GM19455 (cell line): ENCODE data around the gene VASN.

Source experiments
- ATAC-seq: cut with Tn5 transposase; IDR thresholded peaks from one replicate; pipeline ENCODE4 v1.9.1; 2021; ENCODE audit not compliant: unreplicated experiment

VASN gene

GRCh38 chr16:4351880-4352279 is 19.8 kb upstream of the VASN start:
- ATAC-seq = no peak

- ATAC-seq = no peak
These were observed 18.8 kb upstream of the VASN start for GRCh38 chr16:4352843-4353242.

GRCh38 chr16:4353675-4354074 is 18.0 kb upstream of the VASN start:
- ATAC-seq = no peak

DNA sequence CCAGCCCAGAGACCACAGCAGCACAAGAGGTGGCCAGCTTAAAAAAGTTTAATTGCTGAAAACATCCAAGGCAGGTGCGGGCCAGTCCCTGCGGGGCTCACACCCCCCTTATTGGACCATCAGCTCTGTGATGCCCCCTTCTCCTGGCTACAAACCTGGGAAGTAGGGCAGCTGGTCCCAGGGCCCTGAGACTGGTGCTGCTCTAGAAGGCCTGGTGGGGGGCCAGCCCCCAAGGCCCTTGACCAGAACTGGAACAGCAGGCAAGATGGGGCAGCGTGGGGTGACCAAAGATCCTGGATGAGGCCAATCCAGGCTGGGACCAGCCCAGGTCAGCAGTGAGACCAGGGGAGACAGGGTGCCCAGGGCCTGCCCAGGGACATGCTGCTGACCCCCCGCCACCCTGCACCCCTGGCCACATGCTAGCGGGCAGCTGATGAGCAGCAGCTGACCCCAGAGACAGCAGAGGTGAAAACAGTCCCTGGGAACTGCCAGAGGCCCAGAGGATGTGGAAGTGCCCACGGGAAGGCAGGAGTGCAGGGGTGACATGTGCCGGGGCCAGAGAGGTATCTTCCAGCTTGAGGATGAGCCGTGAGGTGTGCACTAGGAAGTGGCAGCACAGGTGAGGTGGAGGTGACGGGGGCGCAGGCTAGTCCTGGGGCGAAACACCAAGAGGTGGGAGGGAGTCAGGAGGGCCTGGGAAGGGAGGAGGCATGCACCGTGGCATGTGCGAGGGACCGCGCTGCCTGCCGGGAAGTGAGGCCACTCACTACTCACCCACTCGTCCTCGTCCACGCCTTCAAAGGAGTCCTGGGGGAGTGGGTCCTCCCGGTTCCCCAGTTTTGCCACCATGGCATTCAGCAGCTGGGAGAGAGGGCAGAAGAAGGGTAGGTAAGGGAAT is 16.9 kb upstream of the VASN start:
- ATAC-seq = no peak

GRCh38 chr16:4356820-4357219 is 14.8 kb upstream of the VASN start:
- no peak for ATAC-seq

GRCh38 chr16:4358236-4358635 is 13.4 kb upstream of the VASN start:
- no peak for ATAC-seq

- ATAC-seq = no peak
These were observed 12.7 kb upstream of the VASN start for GRCh38 chr16:4358831-4359561.

DNA sequence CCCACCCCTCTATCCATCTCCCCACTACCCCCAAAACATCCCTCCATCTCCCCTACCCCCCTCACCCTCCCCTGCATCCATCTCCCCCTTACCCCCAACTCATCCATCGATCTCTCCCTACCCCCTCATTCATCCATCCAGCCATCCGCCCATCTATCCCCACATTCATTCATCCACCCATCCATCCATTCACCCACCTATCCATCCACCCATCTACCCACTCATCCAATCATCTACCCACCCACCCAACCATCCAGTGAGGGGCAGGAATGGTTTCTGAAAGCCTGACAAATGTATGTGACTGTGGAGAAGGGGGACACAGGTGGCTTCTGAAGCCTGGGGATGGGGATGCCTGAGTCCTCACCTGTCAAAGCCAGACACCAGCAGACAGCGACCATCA is 11.7 kb upstream of the VASN start:
- ATAC-seq = no peak

DNA sequence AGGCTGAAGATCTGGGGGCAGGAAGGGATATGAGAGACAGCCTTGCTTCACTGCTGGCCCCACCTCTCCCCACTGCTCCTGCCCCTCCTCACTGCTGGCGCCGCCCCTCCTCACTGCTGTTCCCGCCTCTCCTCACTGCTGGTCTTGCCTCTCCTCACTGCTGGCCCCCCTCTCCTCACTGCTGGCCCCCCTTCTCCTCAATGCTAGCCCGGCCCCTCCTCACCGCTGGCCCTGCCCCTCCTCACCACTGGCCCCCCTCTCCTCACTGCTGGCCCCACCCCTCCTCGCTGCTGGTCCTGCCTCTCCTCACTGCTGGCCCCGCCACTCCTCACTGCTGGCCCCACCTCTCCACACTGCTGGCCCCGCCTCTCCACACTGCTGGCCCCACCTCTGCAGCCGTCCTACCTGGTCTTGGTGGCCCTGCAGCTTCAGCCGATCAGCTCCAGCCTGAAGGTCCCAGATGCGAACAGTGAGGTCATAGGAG is 11.1 kb upstream of the VASN start:
- no peak for ATAC-seq

DNA sequence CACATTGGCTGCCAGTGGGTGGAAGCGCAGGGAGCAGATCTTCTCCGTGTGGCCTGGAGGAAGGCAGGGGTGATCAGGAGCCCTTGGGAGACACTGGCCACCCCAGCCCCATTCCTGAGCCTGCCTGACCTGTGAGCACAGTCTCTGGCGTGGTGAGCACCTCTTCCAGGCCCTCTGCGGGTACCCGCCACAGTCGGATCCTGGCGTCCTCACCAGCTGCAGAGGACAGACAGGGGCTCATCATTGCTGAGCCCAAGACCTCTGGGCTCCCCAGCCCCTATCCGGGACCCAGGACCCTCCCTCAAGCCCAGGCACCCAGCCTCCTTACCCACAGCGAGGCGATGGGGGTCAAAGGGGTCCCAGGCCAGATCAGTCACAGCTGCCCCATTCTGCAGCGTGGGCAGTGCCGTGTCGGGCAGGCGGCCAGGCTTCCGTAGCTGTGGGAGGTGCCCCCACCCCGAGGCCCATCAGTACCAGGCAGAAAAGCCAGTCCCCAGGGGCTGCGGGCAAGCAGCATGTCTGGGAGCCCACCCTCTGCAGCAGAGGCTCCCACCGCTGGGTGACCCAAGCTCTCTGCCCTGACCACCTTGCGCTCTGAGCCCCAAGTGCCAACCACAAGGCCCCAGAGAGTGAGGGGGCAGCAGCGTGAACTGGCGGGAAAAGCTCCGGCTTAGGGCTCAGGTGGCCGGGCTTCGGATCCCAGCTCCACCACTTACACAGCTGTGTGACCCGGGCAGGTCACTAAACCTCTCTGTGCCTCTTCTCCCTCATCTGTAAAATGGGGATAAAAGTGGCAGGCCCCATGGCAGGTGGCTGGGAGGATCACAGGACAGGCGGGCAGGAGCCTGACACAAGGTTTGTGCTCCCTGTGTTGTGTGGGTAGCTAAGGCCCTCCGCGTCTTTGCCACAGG is 10.4 kb upstream of the VASN start:
- no peak for ATAC-seq

DNA sequence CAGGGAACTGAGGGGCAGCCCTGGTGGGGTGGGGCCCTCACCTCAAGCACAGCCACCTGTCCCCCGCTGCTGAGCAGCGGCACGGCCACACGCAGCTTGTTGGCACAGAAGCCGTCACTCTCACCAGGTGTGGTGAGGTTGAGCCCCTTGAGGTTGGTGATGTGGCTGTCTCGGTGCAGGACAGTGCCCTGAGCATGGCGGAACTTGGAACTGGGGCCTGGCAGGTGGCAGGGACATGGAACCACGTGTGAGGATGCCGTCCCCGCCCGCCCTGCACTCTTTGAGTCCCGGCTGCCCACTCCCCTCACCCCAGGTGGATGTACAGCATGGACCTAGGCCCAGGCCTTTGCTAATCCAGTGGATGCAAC is 9.7 kb upstream of the VASN start:
- ATAC-seq = no peak

DNA sequence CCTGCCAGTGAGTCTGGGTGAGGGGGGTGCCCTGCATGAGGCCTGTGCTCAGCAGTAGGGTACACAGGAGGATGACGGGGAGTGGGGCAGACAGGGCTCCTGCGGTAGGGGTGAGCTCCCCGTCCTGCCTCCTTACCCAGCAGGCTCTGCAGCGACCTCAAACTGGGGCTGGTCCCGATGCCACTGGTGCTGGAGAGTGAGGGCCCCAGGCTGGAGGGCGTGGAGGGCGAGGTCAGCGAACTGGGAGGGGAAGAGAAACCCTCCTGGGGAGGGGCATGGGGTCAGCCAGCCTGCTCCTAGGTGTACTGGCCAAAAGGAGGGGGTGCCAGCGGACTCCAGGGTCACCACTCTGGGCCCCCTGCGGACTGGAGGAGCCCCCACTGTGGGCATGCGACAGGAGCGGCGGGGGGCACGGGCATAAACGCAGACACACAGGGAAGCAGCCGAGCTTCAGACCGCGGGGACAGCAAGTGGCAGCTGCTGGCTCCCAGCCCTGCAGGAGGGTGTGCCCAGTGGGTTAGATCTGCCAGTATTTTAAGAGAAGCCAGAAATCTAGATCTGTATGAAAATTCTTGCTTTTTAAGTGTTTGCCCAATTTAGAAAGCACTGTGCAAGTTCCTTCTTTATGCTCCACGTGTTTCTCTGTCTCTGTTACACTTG is 9.0 kb upstream of the VASN start:
- no peak for ATAC-seq

DNA sequence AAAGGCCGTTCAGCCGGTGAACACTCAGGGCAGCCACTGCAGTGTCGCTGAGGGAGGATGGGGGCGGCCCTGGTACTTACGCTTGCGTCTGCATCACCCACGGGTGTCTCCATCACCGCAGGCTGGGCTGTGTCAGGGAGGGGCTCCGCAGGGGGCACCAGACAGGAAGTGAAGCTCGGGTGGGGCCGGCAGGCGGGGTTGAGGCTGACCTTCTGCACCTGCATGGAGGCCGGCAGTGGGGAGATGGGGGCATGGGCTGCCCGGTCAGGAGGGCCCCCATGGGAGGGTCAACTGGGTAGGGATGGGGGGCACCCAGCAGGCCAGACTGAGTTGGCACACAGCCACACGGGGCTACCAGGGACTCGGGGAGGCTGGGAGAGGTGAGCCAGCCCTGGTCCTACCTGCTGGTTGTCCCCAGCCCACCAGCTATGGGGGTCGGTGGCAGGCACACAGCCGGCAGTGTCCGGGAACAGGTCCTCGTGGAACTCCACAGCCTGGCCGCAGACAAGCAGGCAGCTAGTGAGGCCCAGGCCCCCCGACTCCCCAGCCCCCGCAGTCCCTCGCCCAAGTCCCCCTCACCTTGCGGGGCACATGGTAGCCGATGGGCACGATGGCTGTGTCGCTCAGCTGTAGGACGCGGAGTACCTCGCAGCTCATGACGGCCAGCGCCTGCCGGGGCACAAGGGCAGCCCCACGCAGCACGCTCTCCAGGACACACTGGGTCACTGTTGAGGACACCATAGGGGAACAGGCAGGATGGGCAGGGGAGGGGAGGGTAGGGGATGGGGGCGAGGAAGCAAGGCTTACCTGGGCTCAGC is 7.2 kb upstream of the VASN start:
- no peak for ATAC-seq

DNA sequence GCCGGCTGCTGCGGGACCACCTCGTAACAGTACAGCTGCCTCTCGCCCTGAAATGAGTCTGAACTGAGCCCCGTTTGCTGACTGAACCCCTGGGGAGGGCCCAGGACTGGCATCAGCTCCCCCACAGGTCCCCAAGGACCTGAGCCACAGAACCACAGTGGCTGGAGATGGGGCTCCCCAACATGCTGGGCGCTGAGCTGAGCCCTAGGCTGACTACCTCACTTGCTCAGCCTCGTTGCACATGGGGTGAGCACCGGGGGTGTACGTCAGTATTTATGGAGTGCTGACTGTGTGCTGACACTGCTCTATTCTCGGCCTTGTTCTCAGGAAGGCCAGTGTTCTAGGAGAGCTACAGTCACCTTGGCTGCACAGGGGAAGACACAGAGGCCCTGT is 6.6 kb upstream of the VASN start:
- no peak for ATAC-seq

DNA sequence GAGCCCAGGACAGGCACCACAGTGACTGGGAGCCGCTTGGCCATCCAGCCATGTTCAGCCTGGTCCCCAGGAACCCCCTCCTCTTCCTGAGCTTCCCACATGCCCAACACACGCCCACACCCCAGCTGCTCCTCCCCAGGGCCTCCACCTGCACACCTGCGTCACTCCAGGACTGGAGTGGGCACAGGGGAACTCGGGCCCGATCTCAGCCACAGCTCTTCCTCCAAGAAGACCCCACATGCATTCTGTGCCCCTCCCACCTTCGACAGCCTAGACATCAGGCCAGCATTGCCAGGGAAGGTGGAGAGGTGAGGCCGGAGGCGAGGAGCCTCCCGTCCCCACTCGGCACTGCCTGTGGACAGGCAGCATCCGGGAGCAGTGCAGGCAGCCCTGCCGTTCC is 6.0 kb upstream of the VASN start:
- no peak for ATAC-seq

DNA sequence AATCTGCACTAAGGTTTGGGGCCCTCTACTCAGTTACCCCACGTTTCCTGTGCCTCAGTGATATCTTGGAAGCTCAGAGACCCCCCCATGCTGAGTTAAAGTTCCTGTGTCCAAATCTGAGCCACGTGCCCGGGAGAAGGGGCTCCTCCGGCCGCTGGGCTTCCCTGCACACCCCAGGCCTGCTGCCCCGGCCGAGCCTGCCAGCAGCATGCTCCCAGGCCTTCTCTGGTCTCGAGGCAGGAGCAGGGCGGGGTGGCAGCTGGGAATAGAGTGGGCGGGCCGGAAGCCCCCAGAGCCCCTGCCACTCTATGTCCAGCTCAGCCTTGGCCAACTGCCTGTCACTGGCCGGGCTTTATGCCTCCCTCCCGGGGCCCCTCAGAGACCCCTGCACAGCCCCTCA is 5.6 kb upstream of the VASN start:
- ATAC-seq = no peak

DNA sequence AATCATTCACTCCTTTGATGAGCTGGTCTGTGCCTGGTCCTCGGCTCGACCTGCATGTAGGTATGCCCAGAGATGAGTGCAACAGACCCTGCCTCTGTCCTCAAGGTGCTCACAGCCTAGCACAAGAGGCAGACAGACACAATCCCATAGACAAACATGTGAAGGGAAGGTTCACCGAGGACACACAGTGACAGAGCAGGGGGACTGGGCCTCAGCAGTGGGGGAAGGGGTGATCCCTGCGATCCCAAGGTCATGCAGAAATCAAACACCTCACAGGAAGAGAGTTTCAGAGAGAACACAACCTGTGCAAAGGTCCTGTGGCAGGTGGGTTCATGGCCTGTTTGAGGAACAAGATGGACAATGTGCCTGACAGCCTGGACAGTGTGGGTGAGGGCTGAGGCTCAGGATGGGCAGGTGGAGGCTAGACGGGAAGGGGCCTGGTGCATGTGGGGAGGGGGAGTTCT is 4.2 kb upstream of the VASN start:
- ATAC-seq = no peak

- ATAC-seq = no peak
These were observed 2.5 kb upstream of the VASN start for GRCh38 chr16:4369007-4369733.

- ATAC-seq = no peak
These were observed 1.5 kb upstream of the VASN start for GRCh38 chr16:4370151-4370550.
